ENCODE data around the gene EEA1.
A peak's percentile ranks its signal among the peaks of the same experiment; 100 is the strongest.

EEA1 gene

GRCh38 chr12:92747151-92747550, 181.9 kb downstream of the EEA1 start:
- DNase-seq (ENCODE audit: low read depth): no peak

GRCh38 chr12:92745856-92746550, 183.1 kb downstream of the EEA1 start:
- DNase-seq (ENCODE audit: low read depth): peak; percentile 95

GRCh38 chr12:92743026-92743425, 186.1 kb downstream of the EEA1 start:
- no peak for DNase-seq (ENCODE audit: low read depth)

- DNase-seq (ENCODE audit: low read depth): peak; percentile 63
Measured at GRCh38 chr12:92740411-92740810, 188.7 kb downstream of the EEA1 start.

GRCh38 chr12:92739113-92739512, 190.0 kb downstream of the EEA1 start:
- DNase-seq (ENCODE audit: low read depth): peak; percentile 17

GRCh38 chr12:92737855-92738850, 190.9 kb downstream of the EEA1 start:
- no peak for DNase-seq (ENCODE audit: low read depth)

GRCh38 chr12:92736605-92737004, 192.5 kb downstream of the EEA1 start:
- no peak for DNase-seq (ENCODE audit: low read depth)

- DNase-seq (ENCODE audit: low read depth): peak; percentile 98
Measured at GRCh38 chr12:92735131-92735721, 193.9 kb downstream of the EEA1 start.

DNA sequence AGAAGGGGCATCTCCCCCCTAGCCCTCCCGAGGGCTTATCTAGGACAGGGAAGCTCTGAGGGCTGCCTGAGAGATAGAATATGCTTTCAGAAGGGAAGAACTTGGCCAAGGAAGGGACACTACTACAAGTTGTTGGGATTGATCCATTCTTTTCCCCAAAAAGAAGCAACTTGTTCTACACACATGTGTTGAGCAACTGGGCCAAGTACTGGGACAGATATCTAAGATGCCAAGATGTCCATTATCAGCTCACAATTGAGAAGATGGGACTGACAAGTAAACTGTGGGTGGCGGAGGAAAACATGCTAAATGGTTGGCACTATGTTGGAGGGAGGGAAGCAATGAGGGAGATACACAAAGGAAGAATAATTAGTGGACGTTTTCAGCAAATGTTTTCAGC, 195.4 kb downstream of the EEA1 start:
- no peak for DNase-seq (ENCODE audit: low read depth)

- DNase-seq (ENCODE audit: low read depth): no peak
Measured at GRCh38 chr12:92733181-92733580, 195.9 kb downstream of the EEA1 start.

- no peak for DNase-seq (ENCODE audit: low read depth)
Measured at GRCh38 chr12:92732716-92733115, 196.4 kb downstream of the EEA1 start.

GRCh38 chr12:92732216-92732615, 196.9 kb downstream of the EEA1 start:
- DNase-seq (ENCODE audit: low read depth): no peak

DNA sequence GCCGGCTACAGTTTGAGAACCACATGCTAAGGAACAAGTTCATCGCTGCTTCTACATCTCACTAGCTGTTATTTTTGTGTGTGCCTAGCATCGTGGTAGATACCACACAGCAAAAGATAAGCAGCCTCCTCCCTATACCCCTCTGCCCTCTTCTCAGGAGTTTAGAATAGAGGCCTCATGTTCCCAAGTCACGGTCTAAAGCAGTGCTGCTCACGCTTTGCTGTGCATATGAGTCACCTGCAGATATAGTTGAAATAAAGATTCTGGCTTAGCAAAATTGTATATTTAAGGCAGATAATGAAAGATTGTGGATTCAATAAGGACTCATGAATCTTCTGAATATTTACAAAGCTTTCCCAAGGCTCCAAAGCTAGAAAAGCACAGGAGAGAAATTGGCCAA, 198.3 kb downstream of the EEA1 start:
- no peak for DNase-seq (ENCODE audit: low read depth)

DNA sequence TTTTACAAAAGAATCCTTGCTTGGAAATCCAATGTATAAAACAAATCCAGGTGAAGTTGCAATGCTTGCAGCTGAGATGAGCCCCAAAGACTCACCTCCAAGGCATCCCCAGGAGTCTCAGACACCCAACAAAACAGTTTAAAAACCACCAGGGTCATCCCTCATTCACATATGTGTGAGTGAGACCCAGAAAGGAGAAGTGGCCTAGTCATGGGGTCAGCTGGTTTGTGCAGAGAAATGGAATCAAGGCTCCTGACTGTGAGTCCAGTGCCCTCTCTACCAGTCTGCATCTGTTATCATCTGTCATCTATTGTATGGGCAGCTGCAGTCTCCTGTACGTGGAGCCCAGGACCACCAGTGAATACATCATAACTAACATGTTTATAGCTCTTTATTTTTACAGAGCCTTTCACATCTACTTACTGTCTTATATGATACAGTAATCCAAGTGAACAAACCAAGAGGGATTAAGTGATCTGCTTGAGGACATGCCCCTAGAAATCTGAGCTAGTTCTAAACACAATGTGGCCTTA, 199.3 kb downstream of the EEA1 start:
- no peak for DNase-seq (ENCODE audit: low read depth)

GRCh38 chr12:92726850-92727249, 202.2 kb downstream of the EEA1 start:
- DNase-seq (ENCODE audit: low read depth): no peak

DNA sequence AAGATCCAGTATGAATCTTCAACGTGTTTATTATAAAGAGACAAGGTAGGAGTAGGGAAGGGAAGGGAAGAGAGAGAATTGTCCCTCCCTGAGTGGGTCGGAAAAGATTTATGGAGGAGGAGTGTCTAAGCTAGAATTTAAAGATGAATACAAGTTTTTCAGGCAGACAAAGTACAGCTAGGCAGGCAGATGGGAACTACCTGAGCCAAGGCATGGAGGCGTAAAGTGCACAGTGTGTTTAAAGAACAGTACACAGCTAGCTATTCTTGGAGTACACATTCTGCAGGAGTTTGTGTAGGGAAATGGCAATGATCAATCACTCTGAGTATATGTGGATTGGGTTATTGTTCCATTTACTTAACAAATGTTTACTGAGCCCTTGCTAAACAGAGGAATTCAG, 206.2 kb downstream of the EEA1 start:
- no peak for DNase-seq (ENCODE audit: low read depth)

DNA sequence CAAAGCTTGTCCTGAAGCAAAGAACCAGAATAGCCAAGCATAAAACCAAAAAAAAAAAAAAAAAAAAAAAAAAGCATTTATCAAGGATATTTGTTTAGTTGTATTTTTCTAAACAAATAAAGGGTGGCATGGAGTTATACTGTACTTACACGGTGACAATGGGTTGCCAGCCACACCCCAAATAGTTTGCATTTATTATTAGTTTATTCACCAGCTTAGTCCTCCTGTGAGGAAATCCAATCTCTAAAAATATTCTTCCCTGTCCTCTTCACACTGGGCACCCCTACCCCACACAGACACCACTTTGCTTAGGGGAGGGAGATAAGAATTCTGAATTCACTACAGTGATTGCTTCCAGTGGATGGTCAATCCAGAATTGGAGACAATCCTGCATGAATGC, 207.4 kb downstream of the EEA1 start:
- no peak for DNase-seq (ENCODE audit: low read depth)

GRCh38 chr12:92721130-92721529, 208.0 kb downstream of the EEA1 start:
- DNase-seq (ENCODE audit: low read depth): no peak
